OCI-LY7 (cell line): Measurements from ENCODE around the gene ANKRD33B. TPM values are rescaled to one million over a fixed set of nuclear protein-coding genes. Genes with fewer than 3 reads are reported as not detected.

ENCODE experiments used
- BruUV-seq: library from RNA; stranded (reverse); fragments of 400-500 nt; replicated peaks from 2 replicates; lab custom pipeline; 2021; lab: Mats Ljungman, UMichigan
- CTCF ChIA-PET: fragments of 300-600 bp; sonication (Branson Sonifier 250); formaldehyde crosslinking; loops from one replicate; lab custom pipeline; 2022; ENCODE audit warnings: antibody characterized with exemption; ENCODE audit not compliant: unreplicated experiment; lab: Charles Lee
- POLR2A ChIA-PET: fragments of 300-600 bp; sonication (Branson Sonifier 250); formaldehyde crosslinking; loops from one replicate; lab custom pipeline; 2022; ENCODE audit warnings: antibody characterized with exemption; lab: Charles Lee
- DNase-seq: peaks from one replicate; pipeline ENCODE4 v3.0.0-alpha.2; 2015; ENCODE audit warnings: low spot score
- H2AFZ ChIP-seq: fragments of 200-600 bp; sonication (generic), shearing (Covaris generic); 2 replicates; pipeline ENCODE4 v1.6.1; 2014; ENCODE audit warnings: mild to moderate bottlenecking, antibody characterized with exemption, low read length, moderate library complexity
- H3K27ac ChIP-seq: fragments of 200-600 bp; sonication (generic); 2 replicates; pipeline ENCODE4 v1.5.1; 2014; ENCODE audit warnings: mixed run types, low read depth, mild to moderate bottlenecking, moderate library complexity, low read length, inconsistent platforms; ENCODE audit not compliant: poor library complexity, severe bottlenecking
- H3K36me3 ChIP-seq: fragments of 200-600 bp; sonication (generic); 2 replicates; pipeline ENCODE4 v1.6.1; 2014; ENCODE audit warnings: mild to moderate bottlenecking, antibody characterized with exemption, low read length, moderate library complexity, mixed read lengths; ENCODE audit not compliant: insufficient read depth
- H3K4me1 ChIP-seq: fragments of 200-600 bp; sonication (generic); 2 replicates; pipeline ENCODE4 v1.5.1; 2014; ENCODE audit warnings: mild to moderate bottlenecking, low read length; ENCODE audit not compliant: insufficient read depth, poor library complexity, severe bottlenecking
- H3K4me2 ChIP-seq: fragments of 200-600 bp; sonication (generic); 2 replicates; pipeline ENCODE4 v1.6.1; 2014; ENCODE audit warnings: mild to moderate bottlenecking, low read length
- H3K4me3 ChIP-seq: fragments of 200-600 bp; sonication (generic); 2 replicates; pipeline ENCODE4 v1.5.1; 2014; ENCODE audit warnings: mild to moderate bottlenecking, low read depth, low read length; ENCODE audit not compliant: poor library complexity, severe bottlenecking
- H3K79me2 ChIP-seq: fragments of 200-600 bp; sonication (generic); 2 replicates; pipeline ENCODE4 v1.6.1; 2016; ENCODE audit warnings: low read depth, mild to moderate bottlenecking, low read length, moderate library complexity, mixed read lengths; ENCODE audit not compliant: insufficient read depth
- H3K9me2 ChIP-seq: fragments of 200-600 bp; sonication (generic); 2 replicates; pipeline ENCODE4 v1.6.1; 2016; ENCODE audit warnings: mild to moderate bottlenecking, low read length, mixed read lengths; ENCODE audit not compliant: insufficient read depth
- H3K9me3 ChIP-seq: fragments of 200-600 bp; sonication (generic); 2 replicates; pipeline ENCODE4 v1.6.1; 2014; ENCODE audit warnings: mild to moderate bottlenecking, mixed run types, low read length, mixed read lengths
- H4K20me1 ChIP-seq: fragments of 200-600 bp; sonication (generic); 2 replicates; pipeline ENCODE4 v1.6.1; 2014; ENCODE audit warnings: mild to moderate bottlenecking, antibody characterized with exemption, low read length, moderate library complexity, mixed read lengths; ENCODE audit not compliant: insufficient read depth
- EZH2phosphoT487 ChIP-seq: fragments of 200-600 bp; sonication (generic); IDR thresholded peaks from 2 replicates; pipeline ENCODE4 v1.6.1; 2018; ENCODE audit warnings: low read depth, borderline replicate concordance, mild to moderate bottlenecking, mixed run types, antibody characterized with exemption, low read length, moderate library complexity, mixed read lengths
- intact Hi-C: fragments of 100-400 bp; cut with micrococcal nuclease; formaldehyde crosslinking; loops from one replicate; pipeline ENCODE4 v1.10.0; 2022; ENCODE audit not compliant: unreplicated experiment
- total RNA-seq, 2 experiments: library from RNA; depleted of rRNA in 1 of 2; stranded (reverse); fragments of >200 nt in 1 of 2; shearing (Covaris generic) in 1 of 2; gene quantifications; 2 replicates each; pipeline ENCODE4 v1.2.3, GENCODE V29; 2014 to 2022
- TF ChIP-seq, protein P1 (sequence below): fragments of 200-600 bp; sonication (generic); conservative IDR thresholded peaks from 2 replicates; pipeline ENCODE4 v1.5.1; 2014; ENCODE audit warnings: mild to moderate bottlenecking, antibody characterized with exemption, low read length, moderate library complexity, mixed read lengths

ANKRD33B gene
- total RNA-seq, 2 experiments from 2014 or later: 5.6 to 11.4 TPM

DNA sequence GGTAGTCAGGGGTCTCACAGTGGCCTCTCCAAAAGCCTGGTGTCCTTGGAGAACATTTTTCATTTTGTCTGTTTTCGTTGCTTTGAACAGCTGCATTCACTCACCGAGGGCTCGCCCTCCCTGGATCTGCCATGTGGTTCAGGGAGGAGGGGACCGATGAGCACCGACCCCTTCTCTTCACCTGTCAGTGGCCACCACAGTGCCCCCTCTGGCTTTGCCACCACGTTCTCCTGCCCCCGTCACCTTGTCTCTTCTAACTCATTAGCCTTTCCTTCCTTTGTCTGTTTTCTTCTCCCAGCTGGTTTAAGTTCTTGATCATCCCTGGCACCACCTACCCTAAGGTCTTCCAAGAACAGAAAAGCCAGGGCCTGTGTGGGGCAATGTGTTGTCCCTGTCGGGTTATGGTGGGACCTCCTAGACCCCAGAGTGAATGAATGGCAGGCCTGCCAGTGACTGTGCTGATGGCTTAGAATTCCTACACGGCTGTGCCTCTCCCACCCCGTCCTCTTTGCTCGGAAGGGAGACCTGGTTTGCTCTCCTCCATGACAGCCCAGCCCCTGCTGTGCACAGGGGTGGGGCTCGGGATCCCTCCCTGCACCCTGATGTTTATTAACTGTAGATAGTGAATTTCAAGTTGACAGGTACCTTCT, 90.0 kb downstream of the ANKRD33B start:
- CTCF ChIA-PET: no interaction called here
- BruUV-seq: no TSS peak
- TF ChIP-seq EZH2phosphoT487: no peak
- TF ChIP-seq, protein P1, sequence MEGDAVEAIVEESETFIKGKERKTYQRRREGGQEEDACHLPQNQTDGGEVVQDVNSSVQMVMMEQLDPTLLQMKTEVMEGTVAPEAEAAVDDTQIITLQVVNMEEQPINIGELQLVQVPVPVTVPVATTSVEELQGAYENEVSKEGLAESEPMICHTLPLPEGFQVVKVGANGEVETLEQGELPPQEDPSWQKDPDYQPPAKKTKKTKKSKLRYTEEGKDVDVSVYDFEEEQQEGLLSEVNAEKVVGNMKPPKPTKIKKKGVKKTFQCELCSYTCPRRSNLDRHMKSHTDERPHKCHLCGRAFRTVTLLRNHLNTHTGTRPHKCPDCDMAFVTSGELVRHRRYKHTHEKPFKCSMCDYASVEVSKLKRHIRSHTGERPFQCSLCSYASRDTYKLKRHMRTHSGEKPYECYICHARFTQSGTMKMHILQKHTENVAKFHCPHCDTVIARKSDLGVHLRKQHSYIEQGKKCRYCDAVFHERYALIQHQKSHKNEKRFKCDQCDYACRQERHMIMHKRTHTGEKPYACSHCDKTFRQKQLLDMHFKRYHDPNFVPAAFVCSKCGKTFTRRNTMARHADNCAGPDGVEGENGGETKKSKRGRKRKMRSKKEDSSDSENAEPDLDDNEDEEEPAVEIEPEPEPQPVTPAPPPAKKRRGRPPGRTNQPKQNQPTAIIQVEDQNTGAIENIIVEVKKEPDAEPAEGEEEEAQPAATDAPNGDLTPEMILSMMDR: no peak

DNA sequence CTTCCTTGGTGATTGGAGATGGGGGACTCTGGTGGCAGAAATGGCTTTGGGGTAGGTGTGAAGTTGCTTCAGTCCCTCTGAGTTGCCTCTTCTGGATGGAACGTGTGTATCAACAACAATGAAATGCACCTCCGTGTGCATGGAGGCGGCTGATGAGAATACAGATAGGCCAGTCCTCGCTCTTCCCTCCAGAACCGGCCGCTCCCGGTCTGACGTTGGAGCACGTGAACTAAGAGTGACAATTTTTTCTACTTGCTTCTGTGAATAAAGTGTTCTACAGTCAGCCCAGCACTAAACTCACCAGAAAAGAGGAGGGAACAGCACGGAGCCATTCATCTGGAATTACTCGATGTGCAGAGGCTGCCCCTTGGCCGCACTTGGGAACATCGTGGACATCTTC, 90.7 kb downstream of the ANKRD33B start:
- BruUV-seq: no TSS peak
- DNase-seq: no peak
- Histone ChIP-seq H3K4me2 (no peak overlapping the region), H3K36me3 (no peaks in the 10 kb centered on the region), H3K9me2 (no peaks in the 10 kb centered on the region), H2AFZ (no peak overlapping the region), H3K27ac (no peak overlapping the region), H3K9me3 (no peaks in the 10 kb centered on the region), H3K79me2 (no peaks in the 10 kb centered on the region), H3K4me3 (no peak overlapping the region), H4K20me1 (no peaks in the 10 kb centered on the region), H3K4me1 (no peaks in the 10 kb centered on the region)
- CTCF ChIA-PET: no interaction called here
- POLR2A ChIA-PET: no interaction called here
- intact Hi-C loops: no loop called here
- TF ChIP-seq, protein P1: no peak
- no peak for TF ChIP-seq EZH2phosphoT487

More for the DNA sequence above, 90.0 kb downstream of the ANKRD33B start:
- no peaks in the 10 kb centered on the region for H3K36me3 ChIP-seq
- intact Hi-C loops: no loop called here
- H3K9me2 ChIP-seq: no peaks in the 10 kb centered on the region
- DNase-seq: no peak
- no peak overlapping the region for H2AFZ ChIP-seq
- no peaks in the 10 kb centered on the region for H3K79me2 ChIP-seq
- POLR2A ChIA-PET: no interaction called here
- H4K20me1 ChIP-seq: no peaks in the 10 kb centered on the region
- H3K9me3 ChIP-seq: no peaks in the 10 kb centered on the region
- H3K4me3 ChIP-seq: no peak overlapping the region
- no peaks in the 10 kb centered on the region for H3K4me1 ChIP-seq
- H3K27ac ChIP-seq: no peak overlapping the region
- H3K4me2 ChIP-seq: no peak overlapping the region

DNA sequence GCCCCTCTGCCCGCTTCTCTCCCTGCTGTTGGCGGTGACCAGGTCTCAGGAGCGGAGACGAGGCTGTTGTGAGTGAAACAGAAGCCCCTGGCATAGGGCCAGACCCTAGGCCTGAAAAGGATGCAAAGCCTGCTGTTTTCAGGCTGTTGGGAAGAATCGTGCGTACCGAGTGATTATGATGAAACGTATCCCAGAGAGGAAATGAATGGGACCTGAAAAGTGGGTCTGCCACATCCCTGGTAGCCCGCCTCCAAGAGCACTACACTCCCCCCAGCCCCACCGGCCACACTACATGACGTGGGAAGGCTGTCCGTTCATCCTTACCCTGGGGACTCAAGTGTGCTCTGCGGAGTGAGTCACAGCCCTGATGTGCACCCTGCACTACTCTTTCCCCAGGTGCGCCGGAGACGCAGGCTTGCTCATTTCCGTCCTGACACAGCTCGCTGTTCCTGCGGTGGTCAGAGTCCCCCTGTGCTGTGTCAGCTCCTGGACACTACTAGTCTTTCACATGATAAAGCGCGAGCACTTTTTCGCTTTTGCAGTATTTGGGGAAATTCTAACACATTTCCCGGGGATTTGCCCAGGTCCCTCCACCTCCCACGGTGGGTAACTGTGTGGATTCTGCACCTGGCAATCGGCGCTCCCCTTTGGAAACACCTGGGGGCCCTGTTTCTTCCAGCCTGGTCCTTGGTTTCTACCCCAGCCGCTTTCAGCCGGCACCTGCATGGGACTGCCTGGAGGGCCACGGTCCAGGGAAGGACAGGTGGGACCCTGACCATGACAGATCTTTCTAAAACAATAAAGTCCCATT, 91.5 kb downstream of the ANKRD33B start:
- Histone ChIP-seq H3K4me1 (no peaks in the 10 kb centered on the region), H3K4me3 (no peak overlapping the region), H3K36me3 (no peaks in the 10 kb centered on the region), H3K27ac (no peak overlapping the region), H3K9me2 (no peaks in the 10 kb centered on the region), H3K4me2 (no peak overlapping the region), H2AFZ (no peak overlapping the region), H3K79me2 (no peaks in the 10 kb centered on the region), H4K20me1 (no peaks in the 10 kb centered on the region), H3K9me3 (no peaks in the 10 kb centered on the region)
- CTCF ChIA-PET: no interaction called here
- TF ChIP-seq EZH2phosphoT487: no peak
- TF ChIP-seq, protein P1: no peak
- BruUV-seq: no TSS peak
- intact Hi-C loops: no loop called here
- DNase-seq: no peak
- POLR2A ChIA-PET: no interaction called here
